Endothelial cell (in vitro differentiated cells): ENCODE measurements around the gene BTBD16. TPM values are rescaled to one million over a fixed set of nuclear protein-coding genes. Genes with fewer than 3 reads are reported as not detected.

Source experiments
- DNase-seq: peaks from one replicate; pipeline ENCODE4 v3.0.0; 2021; ENCODE audit warnings: low spot score
- H3K27ac Mint-ChIP-seq: one replicate; pipeline ENCODE4 v1.8.0; 2021; ENCODE audit warnings: mixed read lengths, inconsistent platforms; ENCODE audit not compliant: unreplicated experiment
- H3K27me3 Mint-ChIP-seq: one replicate; pipeline ENCODE4 v1.8.0; 2021; ENCODE audit warnings: mild to moderate bottlenecking, moderate library complexity, mixed read lengths, inconsistent platforms; ENCODE audit not compliant: unreplicated experiment
- H3K36me3 Mint-ChIP-seq: one replicate; pipeline ENCODE4 v1.8.0; 2021; ENCODE audit warnings: mild to moderate bottlenecking, low read depth, mixed read lengths, inconsistent platforms; ENCODE audit not compliant: unreplicated experiment
- H3K4me1 Mint-ChIP-seq: one replicate; pipeline ENCODE4 v1.8.0; 2021; ENCODE audit warnings: mild to moderate bottlenecking, mixed read lengths, inconsistent platforms; ENCODE audit not compliant: unreplicated experiment
- H3K4me3 Mint-ChIP-seq: one replicate; pipeline ENCODE4 v1.8.0; 2021; ENCODE audit warnings: mild to moderate bottlenecking, mixed read lengths, inconsistent platforms; ENCODE audit not compliant: unreplicated experiment
- H3K9me3 Mint-ChIP-seq: one replicate; pipeline ENCODE4 v1.8.0; 2021; ENCODE audit warnings: mixed read lengths, inconsistent platforms; ENCODE audit not compliant: unreplicated experiment
- CTCF ChIP-seq: fragments of 200-600 bp; sonication (generic); IDR thresholded peaks from one replicate; pipeline ENCODE4 v1.5.0; 2021; ENCODE audit warnings: antibody characterized with exemption; ENCODE audit not compliant: unreplicated experiment
- total RNA-seq: library from RNA; stranded (reverse); fragmentation: NEBNext Ultra II Directional; extraction: Animal tissue kit (Norgen Biotek cat#: 25700); gene quantifications from one replicate; pipeline ENCODE4 v1.2.1, GENCODE V29; 2021; ENCODE audit not compliant: unreplicated experiment

BTBD16 gene
- total RNA-seq, 1 donor from 2014 or later, result 0.23 TPM

GRCh38 chr10:122264436-122264835 lies 6.7 kb upstream of the BTBD16 start:
- no peak for TF ChIP-seq CTCF
- H3K27ac Mint-ChIP-seq, result no peak overlapping the region
- no peak overlapping the region for H3K4me3 Mint-ChIP-seq
- no peaks in the 10 kb centered on the region for H3K4me1 Mint-ChIP-seq
- no peaks in the 10 kb centered on the region for H3K9me3 Mint-ChIP-seq
- H3K36me3 Mint-ChIP-seq, result peaks cover 12% of the 10 kb centered on the region
- no peak for DNase-seq
- H3K27me3 Mint-ChIP-seq, result no peaks in the 10 kb centered on the region

GRCh38 chr10:122264931-122265330 lies 6.2 kb upstream of the BTBD16 start:
- H3K27me3 Mint-ChIP-seq, result no peaks in the 10 kb centered on the region
- H3K4me3 Mint-ChIP-seq, result no peak overlapping the region
- H3K36me3 Mint-ChIP-seq, result peaks cover 13% of the 10 kb centered on the region
- H3K4me1 Mint-ChIP-seq, result no peaks in the 10 kb centered on the region
- TF ChIP-seq CTCF, result no peak
- H3K9me3 Mint-ChIP-seq, result no peaks in the 10 kb centered on the region
- no peak overlapping the region for H3K27ac Mint-ChIP-seq
- no peak for DNase-seq

GRCh38 chr10:122265896-122266295 lies 5.2 kb upstream of the BTBD16 start:
- Mint-ChIP-seq H3K27ac (no peak overlapping the region), H3K27me3 (no peaks in the 10 kb centered on the region), H3K36me3 (peaks cover 13% of the 10 kb centered on the region), H3K4me1 (no peaks in the 10 kb centered on the region), H3K4me3 (no peak overlapping the region), H3K9me3 (no peaks in the 10 kb centered on the region)
- no peak for DNase-seq
- no peak for TF ChIP-seq CTCF

GRCh38 chr10:122267849-122268737 lies 3.0 kb upstream of the BTBD16 start:
- Mint-ChIP-seq H3K27ac (no peak overlapping the region), H3K27me3 (no peaks in the 10 kb centered on the region), H3K9me3 (no peaks in the 10 kb centered on the region), H3K4me1 (no peaks in the 10 kb centered on the region), H3K4me3 (no peak overlapping the region), H3K36me3 (peaks cover 9% of the 10 kb centered on the region)
- TF ChIP-seq CTCF, result peak; percentile 84
- DNase-seq, result peak; percentile 73

GRCh38 chr10:122269059-122269687 lies 1.9 kb upstream of the BTBD16 start:
- no peak for DNase-seq

More at GRCh38 chr10:122269059-122269687, 1.9 kb upstream of the BTBD16 start:
- Mint-ChIP-seq H3K27me3 (no peaks in the 10 kb centered on the region), H3K27ac (no peak overlapping the region), H3K36me3 (peaks cover 4% of the 10 kb centered on the region), H3K4me3 (no peak overlapping the region), H3K4me1 (no peaks in the 10 kb centered on the region), H3K9me3 (no peaks in the 10 kb centered on the region)
- TF ChIP-seq CTCF, result no peak
